ENCODE data around the gene VSX2.

Gene VSX2

DNA sequence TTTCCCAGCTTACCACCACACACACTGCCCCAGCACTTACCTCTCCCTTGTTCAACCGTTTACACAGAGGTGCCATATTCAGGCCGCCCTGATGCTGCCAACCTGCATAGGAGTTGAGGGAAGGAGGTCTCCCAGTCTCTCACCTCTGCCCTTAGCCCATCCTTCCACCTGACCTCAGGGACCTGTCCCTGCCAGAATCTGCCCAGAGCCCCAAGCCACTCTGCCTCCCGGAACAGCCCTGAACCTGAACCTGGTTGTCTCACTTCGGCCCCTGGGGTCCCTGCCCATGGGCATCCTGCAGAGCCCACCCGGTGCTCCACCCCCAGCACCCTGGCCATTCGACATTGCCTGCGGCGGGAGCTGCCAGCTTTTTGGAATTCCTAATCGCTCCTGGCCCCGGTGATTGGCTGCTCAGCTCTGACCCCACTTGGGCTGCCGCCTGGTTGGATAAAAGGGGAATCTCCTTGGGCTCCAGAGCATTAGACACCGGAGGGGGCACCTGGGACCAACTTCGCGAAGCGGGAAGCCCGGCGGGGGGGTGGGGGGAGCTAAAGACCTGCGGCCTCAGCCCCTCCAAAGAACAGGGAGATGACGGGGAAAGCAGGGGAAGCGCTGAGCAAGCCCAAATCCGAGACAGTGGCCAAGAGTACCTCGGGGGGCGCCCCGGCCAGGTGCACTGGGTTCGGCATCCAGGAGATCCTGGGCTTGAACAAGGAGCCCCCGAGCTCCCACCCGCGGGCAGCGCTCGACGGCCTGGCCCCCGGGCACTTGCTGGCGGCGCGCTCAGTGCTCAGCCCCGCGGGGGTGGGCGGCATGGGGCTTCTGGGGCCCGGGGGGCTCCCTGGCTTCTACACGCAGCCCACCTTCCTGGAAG is at the start of gene VSX2:
VSX2 (plus strand) TSS at position 476 of the 874 bp plus-strand sequence; CDS start at position 589, 113 bp downstream.
- no peak for DNase-seq (ENCODE audit: low read depth in 2 of 2)

DNA sequence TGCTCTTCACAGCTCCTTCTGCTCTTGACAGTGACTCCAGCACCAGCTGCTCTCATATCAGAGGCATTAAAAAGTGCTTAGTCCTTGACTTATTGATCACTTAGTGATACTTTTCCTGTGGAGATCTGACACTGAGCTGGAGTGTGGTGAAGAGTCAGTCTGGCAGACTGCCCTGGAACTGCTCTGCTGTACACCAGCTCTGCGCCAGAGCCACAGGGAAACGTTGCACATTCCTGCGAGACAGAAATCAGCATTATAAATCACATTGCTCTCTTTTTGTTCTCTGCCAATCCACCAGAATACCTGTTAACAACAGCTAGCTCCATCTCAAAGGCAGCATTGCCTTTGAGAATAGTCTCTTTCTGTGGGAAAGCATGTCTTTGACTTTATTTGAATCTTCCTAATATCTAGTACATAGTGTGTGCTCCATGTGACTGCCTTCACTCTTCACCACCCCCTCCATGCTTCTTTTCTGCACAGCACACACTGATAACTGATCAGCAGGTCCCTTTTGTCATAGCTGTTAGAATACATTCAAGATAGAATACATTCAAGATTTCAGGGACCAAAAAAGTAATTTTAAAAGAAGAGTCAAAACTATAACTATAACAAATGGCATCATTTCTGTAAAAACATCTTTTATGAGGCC is 48.2 kb upstream of the VSX2 start:
- no peak for DNase-seq (ENCODE audit: low read depth in 2 of 2)

DNA sequence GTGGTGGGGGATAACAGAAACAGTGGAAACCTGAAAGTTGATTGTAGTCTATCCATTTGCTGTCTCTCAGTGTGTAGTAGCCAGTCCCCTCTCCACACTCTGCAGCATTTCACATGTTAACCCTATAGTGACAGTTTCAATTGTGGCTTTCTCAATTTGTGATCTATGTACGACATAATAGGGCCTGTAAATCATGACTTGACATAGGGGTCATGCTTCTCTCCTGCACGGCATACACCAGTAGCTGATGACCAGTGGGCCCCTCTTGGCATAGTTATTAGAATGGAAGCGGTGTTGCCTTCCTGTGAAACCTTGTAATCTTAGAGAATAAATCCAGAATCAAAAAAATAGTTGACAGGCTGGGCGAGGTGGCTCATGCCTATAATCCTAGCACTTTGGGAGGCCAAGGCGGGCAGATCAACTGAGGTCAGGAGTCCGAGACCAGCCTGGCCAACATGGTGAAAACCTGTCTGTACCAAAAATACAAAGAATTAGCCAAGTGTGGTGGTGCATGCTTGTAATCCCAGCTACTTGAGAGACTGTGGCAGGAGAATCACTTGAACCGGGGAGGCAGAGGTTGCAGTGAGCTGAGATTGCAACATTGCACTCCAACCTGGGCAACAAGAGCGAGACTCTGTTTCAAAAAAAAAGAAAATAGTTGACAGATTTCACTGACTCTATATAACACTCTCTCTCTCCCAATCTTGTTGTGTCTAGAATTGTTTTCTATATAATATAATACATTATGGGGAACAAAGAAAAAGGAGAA is 44.6 kb upstream of the VSX2 start:
- DNase-seq (ENCODE audit: low read depth in 2 of 2) = no peak

DNA sequence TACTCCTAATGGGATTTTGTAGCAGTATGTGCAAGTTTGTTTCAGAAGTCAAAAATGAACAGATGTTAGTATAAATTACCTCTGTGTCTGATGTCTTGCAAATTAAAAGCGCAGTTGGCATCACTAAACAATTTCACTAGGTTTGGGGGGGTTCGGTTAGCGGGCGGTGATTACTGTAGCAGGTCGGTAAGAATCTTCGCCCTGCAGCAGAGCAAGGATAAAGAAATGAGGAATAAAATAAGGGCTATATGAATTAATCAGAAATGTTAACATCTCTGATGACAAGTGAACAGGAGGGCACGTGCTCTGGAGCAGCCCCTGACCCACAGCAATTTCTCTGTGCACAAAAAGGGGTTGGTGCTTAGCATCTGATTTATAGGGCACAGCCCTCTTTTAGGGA is 43.6 kb upstream of the VSX2 start:
- no peak for DNase-seq (ENCODE audit: low read depth in 2 of 2)

DNA sequence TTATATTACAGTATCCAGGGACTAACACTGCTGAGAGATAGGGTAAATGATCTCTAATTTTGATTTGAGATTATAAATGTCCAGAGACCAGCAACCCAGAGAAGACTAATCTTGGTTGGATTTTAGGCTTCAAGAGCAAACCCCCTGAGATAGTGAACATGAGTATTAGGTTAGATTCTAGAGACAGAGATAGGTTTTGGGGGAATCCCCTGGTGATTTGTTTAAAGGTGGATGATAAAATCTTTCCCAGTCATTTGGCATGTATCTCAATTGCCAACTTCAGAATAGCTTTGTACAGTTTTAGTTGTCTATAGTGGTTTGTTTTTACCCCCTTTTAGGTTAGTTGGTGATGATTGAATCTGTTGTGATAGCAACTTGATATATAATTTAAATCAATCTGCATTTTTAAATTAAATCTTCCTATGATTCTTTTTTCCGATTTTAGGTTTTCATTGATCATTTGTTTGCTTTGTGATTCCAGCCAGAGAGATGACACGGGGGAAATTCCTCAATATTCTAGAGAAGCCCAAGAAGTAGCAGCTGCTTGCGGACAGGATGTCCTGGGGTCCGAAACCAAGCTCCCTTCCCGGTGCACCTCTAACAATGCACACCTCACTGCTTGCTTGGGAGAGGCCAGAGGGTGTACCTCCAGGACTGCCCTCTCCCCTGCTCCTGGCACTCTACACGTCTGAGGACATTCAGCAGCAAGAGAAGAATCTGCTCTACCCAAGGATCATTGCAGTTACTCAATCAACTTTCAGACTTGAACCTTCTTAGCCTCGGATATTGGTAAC is 40.6 kb upstream of the VSX2 start:
- DNase-seq (ENCODE audit: low read depth in 2 of 2) = no peak

DNA sequence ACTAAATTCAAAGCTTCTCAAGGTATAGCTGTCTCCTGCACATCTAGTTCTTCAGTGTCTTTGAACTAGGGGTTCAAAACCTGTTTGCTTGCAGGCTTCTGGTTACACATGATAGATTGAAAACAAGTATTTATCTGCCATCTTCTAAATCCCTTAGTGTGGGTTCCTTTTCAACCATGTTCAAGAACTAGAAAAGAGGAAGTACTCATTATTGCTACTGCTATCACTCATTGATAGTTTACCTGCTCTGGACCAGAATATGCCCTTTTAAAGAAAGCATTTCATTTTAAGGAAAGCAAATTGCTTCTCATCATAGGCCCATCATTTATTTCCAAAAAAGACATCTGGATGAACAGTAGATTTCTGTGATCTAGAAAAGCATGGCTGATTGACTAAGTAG is 37.1 kb upstream of the VSX2 start:
- no peak for DNase-seq (ENCODE audit: low read depth in 2 of 2)

DNA sequence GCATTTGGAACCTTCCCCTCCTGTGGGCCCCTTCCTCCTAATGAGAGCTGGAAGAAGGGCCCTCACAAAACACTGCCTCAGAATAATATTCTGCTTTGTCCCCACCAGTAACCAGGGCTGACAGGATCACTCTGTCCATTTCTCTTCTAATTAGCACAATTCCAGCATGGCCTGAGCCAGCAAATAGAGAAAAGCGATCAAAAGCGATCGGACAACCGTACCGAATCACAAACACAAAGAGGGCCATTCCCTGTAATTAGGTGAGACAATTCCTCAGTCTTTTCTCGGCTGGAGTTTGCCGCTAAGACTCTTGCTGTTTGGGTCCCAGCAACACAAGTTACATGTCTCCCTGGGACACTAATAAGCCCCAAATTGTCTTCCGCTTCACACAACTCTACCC is 35.6 kb upstream of the VSX2 start:
- DNase-seq (ENCODE audit: low read depth in 2 of 2) = no peak

DNA sequence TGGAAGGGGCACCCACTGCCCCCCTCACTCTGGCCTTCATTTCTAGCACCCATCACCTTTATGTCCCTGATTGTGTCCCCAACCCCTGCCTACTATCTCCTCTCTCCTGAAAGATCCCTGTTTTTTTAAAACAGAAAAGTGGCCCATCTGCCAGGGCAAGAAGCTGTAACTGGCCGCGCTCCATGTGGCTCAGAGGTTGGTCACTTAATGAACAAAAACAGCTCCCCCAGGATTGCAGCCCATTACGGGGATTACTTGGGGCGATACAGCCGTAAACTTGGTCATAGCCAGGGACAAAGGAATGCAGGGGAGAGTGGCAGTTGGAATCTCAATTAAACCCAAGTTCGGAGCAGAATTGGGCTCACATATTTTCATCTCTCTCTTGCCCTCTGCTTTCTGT is 34.8 kb upstream of the VSX2 start:
- DNase-seq (ENCODE audit: low read depth in 2 of 2) = no peak

DNA sequence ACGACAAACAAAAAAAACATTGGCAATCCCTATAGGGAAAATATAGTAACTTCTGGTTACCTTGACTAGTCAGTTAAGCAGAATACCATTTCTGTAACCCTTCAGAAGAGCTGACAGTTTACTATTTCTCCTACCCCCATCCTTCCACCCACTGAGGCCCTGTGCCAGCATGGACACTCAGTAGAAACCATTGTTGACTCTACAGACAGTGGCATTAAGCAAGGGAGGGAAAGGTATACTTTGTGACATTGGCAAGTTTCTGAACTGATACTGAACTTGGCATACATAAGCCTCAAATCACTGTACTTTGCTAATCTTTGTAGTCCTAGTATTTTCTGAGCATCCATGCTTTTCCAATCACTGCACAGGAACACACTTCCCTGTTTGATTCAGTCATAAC is 33.4 kb upstream of the VSX2 start:
- DNase-seq (ENCODE audit: low read depth in 2 of 2) = no peak

DNA sequence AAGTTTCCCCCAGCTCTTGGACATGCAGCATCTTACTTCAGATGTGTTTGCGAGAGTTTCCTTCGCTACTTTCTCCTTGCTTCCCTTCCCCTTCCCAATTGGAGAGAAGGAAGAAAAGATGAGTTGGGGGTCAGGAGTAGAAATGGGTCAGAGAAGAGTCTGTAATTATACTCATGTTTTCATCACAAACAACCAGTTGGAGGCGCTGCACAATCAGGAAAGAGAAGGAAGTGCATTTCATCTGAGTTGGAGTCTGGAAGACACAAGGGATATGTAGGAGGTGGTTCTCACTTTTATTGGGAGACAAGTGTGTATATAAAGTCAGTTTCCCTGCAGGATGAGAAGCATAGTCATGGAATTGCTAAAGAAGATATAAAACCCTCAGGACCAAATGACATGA is 31.3 kb upstream of the VSX2 start:
- no peak for DNase-seq (ENCODE audit: low read depth in 2 of 2)

DNA sequence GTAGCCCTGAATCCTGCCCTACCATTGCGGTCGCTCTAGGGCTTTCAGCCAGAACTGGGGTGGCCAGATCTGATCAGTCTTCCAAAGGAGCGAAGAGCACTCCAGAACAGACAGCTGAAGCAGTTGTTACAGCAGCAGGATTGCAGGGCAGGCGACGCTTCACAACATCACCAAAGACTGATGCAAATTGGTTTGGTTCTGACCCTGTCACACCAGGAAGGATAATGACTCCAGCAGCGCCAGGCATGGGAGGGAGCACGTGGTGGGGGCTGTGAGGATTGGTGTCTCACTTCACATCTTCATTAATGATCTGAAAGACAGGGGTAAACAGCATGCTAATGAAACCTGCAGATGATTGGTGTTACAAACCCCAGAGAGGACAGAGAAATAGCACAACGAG is 30.6 kb upstream of the VSX2 start:
- DNase-seq (ENCODE audit: low read depth in 2 of 2) = no peak

DNA sequence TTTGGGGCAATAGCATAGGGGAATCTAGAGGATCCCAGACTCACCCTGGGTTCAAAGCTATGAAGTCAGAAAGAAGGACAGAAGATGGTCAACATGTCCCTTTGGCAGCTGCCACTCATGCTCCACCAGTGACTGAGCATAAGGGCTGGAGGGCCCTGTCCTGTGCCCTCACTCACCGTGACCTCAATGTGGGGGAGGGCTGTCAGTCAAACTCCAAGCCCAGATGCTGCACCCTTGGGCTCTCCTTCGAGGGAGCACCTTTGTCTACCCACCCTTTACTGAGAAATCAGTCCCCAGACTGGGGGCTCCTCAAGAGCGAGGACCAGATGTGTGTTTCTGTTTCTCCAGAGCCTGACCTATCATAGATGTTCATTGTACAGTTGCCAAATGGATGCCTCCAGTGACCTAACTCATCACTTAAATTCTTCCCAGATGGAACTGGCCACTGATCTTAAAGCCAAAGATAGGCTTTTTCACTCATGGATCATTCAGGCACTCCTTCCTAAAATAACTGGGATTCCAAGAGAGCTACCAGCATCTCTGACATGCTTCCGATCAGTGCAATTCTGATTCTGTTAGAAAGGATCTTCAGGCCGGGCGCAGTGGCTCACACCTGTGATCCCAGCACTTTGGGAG is 27.2 kb upstream of the VSX2 start:
- no peak for DNase-seq (ENCODE audit: low read depth in 2 of 2)

DNA sequence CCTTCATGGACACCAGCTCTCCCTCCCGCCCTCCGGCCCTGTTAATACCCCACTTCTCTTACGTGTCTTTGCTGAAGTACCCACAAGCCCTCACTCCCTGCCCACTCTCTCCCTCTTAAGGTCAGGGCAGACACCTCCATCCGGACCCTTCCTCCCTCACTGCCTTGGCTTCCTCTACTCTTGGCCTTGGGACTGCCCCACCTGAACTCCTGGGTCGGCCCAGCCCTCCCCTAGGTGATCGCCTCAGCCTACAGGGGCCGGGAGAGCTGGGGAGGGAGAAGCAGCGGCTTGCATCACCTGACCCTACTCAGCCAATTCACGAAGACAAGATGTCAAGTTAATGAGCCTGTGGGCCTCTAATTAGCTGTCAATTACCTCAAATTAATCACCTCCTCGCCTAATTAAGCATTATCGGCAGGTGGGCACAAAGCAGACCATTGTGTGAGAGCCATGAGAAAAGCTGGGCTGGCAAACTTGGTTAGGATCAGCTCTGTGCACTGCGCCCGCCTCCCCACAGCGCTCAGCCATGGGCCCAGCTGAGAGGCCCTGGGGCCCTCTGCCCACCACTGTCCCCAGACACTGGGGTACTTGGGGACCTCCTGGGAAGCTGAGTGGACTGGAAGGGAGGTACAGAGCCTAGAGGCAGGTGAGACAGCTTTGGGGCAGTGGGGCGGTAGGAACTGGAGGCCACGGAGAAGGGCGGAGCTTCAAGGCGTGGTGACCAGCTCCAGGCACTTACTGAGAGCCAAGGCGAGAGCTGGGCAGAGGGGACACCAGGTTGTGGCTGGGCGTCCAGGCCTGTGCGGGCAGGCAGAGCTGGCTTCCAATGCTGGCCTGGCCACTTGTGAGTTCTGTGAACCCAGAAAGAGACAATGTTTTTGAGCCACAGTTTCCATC is 25.1 kb upstream of the VSX2 start:
- DNase-seq (ENCODE audit: low read depth in 2 of 2) = no peak

DNA sequence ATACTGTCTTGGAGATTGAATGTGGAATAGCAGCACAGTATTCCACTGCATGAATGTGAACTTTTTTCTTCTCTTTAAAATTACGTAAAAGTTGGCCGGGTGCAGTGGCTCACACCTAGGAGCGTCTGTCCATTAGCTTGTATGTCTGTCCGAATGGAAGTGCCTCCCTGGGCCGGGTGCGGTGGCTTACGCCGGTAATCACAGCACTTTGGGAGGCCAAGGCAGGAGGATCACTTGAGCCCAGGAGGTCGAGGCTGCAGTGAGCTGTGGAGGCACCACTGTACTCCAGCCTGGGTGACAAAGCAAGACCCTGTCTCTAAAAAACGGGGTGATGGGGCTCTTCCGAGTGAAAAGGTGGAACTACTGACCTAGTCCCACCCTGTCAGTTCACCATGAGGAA is 22.6 kb upstream of the VSX2 start:
- DNase-seq (ENCODE audit: low read depth in 2 of 2) = no peak

DNA sequence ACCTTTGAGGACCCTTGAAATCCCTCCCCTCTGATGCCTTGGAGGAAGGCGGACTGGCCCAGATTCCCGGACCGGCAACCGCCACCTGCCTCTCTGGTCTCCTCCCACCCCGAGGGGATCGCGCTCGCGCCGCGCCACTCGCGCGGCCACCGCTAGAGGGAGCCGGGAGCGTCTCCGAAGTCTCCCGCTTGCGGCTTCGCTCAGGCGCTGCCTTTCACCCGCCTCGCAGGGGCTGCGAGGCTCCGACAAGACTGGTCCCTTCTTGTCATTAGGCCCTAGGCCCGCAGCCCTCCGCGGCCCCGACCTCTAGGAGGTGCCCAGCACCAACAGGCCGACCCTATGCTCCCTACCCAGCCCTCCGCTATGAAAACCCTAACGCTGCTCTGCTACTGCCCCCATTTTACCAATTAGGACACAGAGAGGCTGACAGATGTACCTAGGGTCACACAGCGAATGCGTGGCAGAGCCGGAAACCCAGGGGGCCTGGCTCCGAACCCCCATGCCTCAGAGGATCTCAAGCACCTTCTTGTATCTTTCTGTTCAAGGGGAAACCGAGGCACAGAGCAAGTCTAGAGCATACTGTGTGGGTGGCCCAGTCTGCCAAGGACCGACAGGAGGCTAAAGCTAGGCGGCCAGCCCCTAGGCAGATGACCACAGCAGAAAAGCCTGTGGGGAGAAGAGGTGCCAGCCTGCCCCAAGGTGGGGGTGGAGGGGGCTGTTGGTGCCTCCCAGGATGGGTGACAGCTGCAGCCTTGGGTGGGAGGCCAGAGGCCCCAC is 21.4 kb upstream of the VSX2 start:
- DNase-seq (ENCODE audit: low read depth in 2 of 2) = peak; percentile 64 to 67

DNA sequence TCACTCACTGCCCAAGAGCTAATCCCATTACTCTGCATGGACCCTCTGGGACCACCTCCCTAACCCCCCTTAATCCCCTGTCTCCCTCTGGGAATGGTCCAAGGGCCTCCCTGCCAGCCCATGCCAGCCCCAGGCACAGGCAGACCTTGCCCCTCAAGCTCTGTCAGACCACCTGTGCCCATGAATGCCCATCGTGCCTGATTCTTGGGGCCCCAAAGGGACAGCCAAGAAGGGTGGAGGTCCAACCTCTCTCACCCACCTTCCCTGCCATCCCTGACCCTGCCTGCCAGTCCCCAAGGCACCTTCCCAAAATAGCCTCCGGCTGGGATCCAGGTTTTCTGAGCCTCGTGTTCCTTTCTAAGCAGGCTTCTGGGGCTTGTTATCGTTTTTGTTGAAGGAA is 20.8 kb upstream of the VSX2 start:
- DNase-seq (ENCODE audit: low read depth in 2 of 2) = no peak

DNA sequence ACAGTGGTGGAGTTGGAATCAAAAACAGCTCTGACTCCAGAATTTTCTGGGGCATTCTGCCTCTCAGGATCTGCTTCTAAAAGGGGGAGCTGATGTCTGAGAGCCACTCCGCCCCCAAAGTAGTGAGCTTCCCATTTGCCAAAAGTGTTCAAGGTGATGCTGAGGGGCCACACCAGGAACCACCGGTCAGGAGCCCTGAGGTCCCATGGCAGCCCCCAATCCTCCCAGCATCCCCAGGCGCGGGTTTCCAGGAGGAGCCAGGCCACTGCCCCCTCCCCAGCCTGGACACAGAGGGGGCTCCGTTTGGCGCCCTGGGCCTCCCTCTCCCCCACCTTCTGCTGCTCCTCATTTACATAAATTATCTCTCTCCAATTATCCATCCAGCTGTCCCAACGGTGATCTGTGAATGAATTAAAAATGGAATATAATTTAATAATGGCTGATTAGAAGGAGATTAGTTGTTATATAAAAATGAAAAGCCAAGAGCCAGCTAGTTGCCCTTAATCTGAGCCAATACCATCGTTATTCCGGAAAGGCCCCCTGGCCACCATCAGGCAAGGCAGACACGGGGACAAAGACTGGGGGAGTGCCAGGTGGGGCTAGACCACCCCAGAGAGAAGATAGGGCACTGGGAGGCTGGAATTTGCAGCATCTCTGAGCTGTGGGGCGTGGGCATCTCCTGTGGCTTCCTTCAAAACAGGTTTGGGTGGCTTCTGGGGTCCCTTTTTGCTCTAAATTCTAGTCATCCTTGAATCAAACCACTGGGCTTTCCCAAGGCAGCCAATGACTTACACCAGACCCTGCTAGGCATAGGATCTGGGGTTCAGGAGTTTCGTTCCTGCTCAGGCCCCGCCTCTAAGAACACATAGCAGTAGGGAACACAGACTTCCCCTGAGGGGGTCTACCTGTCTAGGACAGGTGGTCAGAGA is 19.7 kb upstream of the VSX2 start:
- DNase-seq (ENCODE audit: low read depth in 2 of 2) = no peak

DNA sequence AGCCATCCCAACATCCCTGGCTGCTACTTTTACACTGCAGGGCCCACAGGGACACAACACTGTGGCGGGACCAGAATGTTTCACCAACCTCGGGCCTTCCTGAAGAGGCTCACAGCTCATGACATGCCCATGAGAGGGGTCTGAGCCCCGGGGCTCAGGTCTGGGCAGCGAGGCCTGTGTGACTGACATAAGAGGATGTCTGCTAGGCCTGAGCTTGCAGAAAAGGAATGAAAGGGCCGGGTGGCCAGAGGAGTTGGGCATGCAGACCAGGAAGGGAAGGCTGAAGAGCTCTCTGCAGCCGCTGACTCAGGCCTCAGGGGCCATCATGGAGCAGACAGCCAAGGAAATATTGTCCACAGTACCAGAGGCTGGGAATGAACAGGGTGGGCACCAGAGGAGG is 18.3 kb upstream of the VSX2 start:
- no peak for DNase-seq (ENCODE audit: low read depth in 2 of 2)
